Astrocyte (in vitro differentiated cells and primary cell): ENCODE data around the gene PRKCA.

ENCODE experiments used
- EZH2 ChIP-seq: IDR thresholded peaks from 2 replicates; pipeline ENCODE4 v1.6.1; 2012; ENCODE audit warnings: mild to moderate bottlenecking, low read length, inconsistent platforms; ENCODE audit not compliant: insufficient read depth
- TF ChIP-seq, protein P1 (sequence below): IDR thresholded peaks from 2 replicates; pipeline ENCODE4 v1.5.1; 2011; ENCODE audit warnings: low read depth, mild to moderate bottlenecking, inconsistent platforms, low read length, moderate library complexity; ENCODE audit not compliant: insufficient read depth

DNA sequence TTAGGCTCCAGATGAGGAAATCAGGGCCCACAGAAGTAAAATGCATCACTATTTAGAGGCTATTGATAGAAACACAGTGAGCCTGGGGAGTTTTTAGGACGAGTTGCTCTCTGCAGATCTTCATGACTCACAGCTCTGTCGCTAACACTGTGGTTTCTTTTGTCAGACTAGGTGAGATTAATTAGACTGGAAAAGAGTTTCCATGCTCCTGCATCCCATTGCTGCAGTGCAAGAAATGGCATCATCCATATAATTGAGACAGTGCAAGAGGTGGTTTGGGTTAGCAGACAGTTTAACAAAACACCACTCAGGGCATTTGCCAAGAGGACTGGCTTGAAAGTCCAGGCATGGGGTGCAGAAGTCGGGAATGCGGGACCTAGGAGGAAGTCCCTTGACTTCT lies 333.7 kb downstream of the PRKCA start:
- TF ChIP-seq, protein P1, sequence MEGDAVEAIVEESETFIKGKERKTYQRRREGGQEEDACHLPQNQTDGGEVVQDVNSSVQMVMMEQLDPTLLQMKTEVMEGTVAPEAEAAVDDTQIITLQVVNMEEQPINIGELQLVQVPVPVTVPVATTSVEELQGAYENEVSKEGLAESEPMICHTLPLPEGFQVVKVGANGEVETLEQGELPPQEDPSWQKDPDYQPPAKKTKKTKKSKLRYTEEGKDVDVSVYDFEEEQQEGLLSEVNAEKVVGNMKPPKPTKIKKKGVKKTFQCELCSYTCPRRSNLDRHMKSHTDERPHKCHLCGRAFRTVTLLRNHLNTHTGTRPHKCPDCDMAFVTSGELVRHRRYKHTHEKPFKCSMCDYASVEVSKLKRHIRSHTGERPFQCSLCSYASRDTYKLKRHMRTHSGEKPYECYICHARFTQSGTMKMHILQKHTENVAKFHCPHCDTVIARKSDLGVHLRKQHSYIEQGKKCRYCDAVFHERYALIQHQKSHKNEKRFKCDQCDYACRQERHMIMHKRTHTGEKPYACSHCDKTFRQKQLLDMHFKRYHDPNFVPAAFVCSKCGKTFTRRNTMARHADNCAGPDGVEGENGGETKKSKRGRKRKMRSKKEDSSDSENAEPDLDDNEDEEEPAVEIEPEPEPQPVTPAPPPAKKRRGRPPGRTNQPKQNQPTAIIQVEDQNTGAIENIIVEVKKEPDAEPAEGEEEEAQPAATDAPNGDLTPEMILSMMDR = no peak
- no peak for TF ChIP-seq EZH2
